Measurements from ENCODE around the gene TMEM132D. TPM values are rescaled to one million over a fixed set of nuclear protein-coding genes. Genes with fewer than 3 reads are reported as not detected.

The TMEM132D gene
- total RNA-seq, 1 donor from 2014 or later = not detected

DNA sequence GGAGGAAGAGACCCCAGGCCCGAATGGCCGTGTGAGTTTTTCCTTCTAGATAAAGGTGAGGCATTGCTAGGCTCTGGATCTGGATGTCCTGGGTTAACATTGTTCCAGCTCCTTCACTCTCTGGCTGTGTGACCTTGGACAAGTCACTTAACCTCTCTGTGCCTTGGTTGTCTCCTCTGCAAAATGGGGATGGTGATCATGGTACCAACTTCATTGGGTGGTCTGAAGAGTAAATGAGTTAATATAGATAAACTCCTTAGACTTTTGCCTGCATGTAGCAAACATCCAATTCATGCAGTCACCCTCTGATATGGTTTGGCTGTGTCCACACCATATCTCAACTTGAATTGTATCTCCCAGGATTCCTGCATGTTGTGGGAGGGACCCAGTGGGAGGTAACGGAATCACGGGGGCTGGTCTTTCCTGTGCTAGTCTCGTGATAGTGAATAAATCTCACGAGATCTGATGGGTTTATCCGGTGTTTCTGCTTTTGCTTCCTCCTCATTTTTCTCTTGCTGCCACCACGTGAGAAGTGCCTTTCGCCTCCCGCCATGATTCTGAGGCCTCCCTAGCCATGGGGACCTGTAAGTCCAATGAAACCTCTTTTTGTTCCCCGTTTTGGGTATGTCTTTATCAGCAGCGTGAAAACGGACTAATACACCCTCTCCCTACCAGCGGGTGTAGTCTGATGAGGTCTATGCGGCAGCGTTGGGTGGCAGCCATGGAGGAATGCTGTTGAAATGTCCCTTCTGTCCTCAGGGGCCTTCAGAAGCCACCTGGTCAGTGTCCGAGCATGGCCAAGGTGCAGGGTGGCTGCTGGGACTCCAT lies 794.4 kb downstream of the TMEM132D start:
- intact Hi-C loops (cut with DNase I) = no loop called here
- DNase-seq (ENCODE audit: low spot score) = no peak

DNA sequence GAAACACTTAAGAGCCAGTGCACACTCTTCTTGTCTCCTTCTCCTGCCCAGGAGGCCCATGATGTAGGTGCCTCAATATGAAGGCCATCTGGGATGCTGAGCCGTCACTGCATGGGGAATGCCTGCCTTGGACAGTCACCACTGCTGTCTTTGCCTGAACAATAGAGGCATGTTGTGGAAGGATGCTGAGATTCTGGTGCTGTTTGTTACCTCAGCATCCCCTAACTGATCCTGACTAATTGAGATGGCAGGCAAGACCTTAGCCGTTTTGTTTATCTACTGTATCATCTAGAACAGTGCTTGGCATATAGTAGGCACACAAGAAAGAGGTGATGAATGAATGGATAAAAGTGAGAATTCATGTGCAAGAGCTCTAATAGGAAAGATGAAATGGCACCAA lies 797.1 kb downstream of the TMEM132D start:
- intact Hi-C loops (cut with DNase I) = no loop called here
- DNase-seq (ENCODE audit: low spot score) = no peak

GRCh38 chr12:129103231-129103630 lies 800.6 kb downstream of the TMEM132D start:
- DNase-seq (ENCODE audit: low spot score) = no peak
- intact Hi-C loops (cut with DNase I) = no loop called here

DNA sequence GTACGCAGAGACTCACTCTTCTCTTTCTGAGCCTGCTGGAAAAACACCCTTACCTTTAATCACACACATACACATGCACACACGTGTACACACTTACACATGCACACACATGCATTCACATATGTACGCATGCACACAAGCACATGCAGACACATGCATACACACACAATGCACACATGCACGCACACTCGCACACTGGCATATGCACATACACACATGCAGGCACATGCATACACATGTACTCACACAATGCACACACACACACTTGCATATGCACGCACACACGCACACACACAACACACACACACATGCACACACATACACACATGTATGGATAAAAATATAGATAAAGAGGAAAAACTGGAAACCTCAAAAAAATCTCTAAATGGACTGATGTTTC lies 801.6 kb downstream of the TMEM132D start:
- DNase-seq (ENCODE audit: low spot score) = no peak
- intact Hi-C loops (cut with DNase I) = no loop called here

DNA sequence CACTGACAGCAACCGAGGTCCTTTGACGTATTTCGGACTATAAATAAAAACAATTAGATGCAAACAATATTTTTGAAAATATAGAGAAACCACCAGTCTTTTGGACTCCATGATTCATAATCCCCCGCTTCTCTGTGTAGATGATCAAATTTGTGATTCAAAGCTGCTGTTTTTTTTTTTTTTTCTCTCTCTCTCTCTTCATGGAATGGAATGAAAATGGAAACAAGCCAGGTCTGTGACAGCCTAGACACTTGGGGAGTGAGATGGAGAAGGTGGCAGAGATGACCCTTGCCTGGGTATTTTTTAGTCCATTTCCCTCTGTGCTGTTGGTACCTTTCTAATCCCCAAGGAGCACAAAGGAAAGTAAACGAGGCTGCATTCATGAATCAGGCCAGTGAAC lies 802.0 kb downstream of the TMEM132D start:
- intact Hi-C loops (cut with DNase I) = no loop called here
- no peak for DNase-seq (ENCODE audit: low spot score)

DNA sequence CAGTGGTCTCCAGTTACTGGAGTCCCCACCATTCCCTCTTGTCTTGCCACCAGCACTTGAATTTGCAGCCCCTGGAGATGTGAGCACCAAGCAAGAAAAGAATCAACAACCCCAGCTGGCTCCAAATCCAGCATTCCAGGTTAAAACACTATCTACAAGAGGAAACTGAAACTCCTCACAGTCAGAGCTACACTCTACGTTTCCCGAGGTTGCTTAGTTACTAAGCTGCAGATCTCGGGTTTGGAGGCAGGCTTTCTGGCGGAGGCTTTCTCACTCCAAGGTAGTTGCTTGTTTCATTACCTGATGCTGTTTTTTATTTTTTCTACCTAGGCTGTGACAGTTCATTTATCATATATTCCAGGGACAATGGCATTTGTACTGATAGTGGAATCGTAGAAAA lies 802.4 kb downstream of the TMEM132D start:
- DNase-seq (ENCODE audit: low spot score) = no peak
- intact Hi-C loops (cut with DNase I) = no loop called here

GRCh38 chr12:129097451-129097850 lies 806.4 kb downstream of the TMEM132D start:
- intact Hi-C loops (cut with DNase I) = no loop called here
- no peak for DNase-seq (ENCODE audit: low spot score)

GRCh38 chr12:129096968-129097367 lies 806.9 kb downstream of the TMEM132D start:
- intact Hi-C loops (cut with DNase I) = no loop called here
- no peak for DNase-seq (ENCODE audit: low spot score)

DNA sequence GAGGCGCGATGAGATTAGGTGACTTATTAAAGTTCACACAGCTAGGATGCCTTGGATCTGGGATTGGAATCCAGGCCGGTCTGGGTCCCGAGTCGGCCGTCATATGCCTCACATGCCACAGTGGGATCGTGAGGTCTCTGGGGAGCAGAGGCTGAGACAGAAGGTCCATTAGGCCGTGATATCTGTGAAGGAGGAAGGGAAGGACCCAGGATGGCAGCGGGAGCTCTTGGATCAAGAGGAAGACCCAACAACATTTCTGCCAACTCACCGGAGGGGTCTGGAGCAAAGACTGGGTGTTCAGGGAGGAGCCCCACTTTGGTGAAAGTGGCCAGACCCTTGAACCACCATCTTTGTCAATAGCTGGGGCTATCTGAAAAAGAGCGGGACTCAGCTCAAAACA lies 807.6 kb downstream of the TMEM132D start:
- intact Hi-C loops (cut with DNase I) = no loop called here
- DNase-seq (ENCODE audit: low spot score) = no peak

DNA sequence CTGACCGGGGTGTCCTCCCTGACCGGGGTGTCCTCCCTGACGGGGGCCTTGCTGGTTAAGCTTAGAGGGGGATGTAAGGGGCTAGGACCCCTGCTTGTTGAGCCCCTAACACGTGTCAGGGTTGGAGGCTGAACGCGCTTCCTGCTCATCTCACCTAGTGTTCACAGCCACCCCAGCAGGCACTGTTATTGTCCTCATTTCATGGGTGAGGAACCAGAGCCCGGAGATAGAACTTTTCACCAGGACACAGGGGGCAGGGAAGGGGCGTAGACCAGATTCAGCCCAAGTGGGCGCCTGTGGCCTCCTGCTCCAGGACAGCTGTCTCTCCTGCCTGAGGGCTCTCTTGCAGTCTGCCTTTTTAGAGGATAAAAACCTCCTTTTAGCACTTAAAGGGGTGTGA lies 814.2 kb downstream of the TMEM132D start:
- intact Hi-C loops (cut with DNase I) = no loop called here
- no peak for DNase-seq (ENCODE audit: low spot score)

- intact Hi-C loops (cut with DNase I) = no loop called here
- DNase-seq (ENCODE audit: low spot score) = peak; percentile 39
These were observed 818.7 kb downstream of the TMEM132D start for GRCh38 chr12:129084875-129085826.

GRCh38 chr12:129083121-129083840 lies 820.5 kb downstream of the TMEM132D start:
- DNase-seq (ENCODE audit: low spot score) = no peak
- intact Hi-C loops (cut with DNase I) = no loop called here

DNA sequence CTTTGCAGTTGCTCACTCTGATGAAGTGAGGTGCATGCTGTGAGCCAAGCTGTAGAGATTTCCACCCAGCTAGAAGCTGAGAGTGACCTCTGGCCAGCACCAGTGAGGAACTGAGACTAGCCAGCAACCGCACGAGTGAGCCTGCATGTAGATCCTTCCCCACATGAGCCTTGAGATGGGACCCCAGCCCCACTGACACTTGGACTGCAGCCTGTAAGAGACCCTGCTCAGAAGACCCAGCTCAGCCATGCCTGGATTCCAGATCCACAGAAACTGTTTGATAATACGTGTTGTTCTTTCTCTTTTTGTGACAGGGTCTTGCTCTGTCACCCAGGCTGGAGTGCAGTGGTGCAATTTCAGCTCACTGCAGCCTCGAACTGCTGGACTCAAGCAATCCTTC lies 821.4 kb downstream of the TMEM132D start:
- no peak for DNase-seq (ENCODE audit: low spot score)
- intact Hi-C loops (cut with DNase I) = no loop called here

- intact Hi-C loops (cut with DNase I) = no loop called here
- no peak for DNase-seq (ENCODE audit: low spot score)
These were observed 822.0 kb downstream of the TMEM132D start for GRCh38 chr12:129081755-129082250.

DNA sequence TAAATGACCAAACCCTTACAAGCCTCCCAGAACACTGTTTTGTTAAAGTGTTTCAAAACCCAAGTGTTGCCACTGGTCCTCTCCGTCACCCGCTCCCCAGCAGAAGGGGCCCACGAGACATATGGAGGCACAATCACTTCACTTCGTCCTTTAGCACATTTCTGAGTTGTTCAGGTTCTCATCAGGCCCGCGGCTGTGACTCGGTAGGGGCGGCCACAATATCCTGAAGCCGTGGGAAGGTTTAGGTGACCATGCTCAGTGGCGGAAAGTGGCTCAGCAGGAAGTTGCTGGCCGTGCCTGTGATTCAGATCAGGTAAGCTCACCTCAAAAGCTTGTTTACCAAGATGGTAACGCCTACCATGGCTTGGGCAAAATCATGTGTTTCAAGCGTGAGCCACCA lies 823.0 kb downstream of the TMEM132D start:
- no peak for DNase-seq (ENCODE audit: low spot score)
- intact Hi-C loops (cut with DNase I) = no loop called here

GRCh38 chr12:129080391-129080790 lies 823.4 kb downstream of the TMEM132D start:
- DNase-seq (ENCODE audit: low spot score) = no peak
- intact Hi-C loops (cut with DNase I) = no loop called here

- intact Hi-C loops (cut with DNase I) = no loop called here
- no peak for DNase-seq (ENCODE audit: low spot score)
These were observed 824.1 kb downstream of the TMEM132D start for GRCh38 chr12:129079719-129080118.

GRCh38 chr12:129076441-129077320 lies 827.1 kb downstream of the TMEM132D start:
- DNase-seq (ENCODE audit: low spot score) = peak; percentile 53
- intact Hi-C loops (cut with DNase I) = no loop called here
